Fibroblast of skin of back (primary cell): ENCODE data around the gene PAQR6.

ENCODE experiments used
- DNase-seq: peaks from one replicate; pipeline ENCODE4 v3.0.0-alpha.2; 2013

The PAQR6 gene

DNA sequence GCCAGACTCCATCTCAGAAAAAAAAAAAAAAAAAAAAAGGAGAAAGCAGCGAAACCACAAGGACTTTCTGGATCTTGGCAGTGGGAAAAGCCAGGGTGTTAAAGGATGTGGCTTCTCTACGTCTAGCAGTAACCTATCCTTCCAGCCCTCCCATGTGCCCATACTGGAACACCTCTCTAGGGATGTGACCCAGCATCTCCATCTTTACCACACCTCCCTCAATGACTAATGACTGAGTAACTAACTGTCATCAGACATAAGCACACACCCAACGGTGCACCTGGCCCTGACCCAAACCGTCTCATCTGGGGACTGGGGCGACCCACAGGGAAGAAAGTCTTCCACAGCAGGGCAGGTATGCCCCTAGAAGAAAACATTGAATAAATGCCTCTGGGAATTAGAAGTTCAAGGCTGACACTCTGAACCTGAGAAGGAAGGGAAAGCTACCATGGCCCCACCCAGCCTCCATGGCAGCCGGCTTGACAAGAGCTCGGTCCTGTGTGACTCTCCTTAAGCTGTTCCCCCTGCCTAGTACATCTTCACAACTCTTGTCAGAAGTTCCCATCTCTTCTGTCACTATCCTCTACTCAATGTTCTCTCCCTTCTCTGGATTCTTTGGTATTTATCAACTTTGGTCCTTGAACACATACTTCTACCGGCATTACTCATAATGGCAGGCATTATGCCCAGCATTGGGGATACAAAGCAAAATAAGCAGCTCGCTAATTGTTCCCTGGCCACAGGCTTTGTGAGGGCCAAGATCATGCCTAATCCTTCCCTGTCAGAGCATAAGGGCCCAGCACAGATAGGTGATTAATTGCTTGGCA lies 14.8 kb upstream of the PAQR6 start:
- DNase-seq = peak; percentile 77

DNA sequence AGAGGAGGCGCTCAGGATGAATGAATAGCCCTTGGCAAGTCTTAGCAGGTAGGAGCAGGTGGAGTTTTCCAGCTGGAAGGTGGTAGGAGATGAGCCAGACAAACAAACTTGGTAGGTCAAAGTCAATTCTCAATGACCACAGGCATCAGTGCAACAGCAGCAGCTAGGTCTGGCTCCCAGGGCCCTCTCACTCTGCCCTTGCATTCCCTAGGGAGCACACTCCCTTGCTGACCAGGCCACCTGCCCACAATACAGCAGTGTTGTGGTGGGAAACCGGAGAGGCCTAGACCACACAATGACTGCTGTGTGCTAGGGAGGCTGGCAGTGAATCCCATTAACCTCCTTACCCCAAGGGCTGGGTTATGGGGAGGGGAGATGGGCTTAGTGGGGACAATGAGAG lies 13.0 kb upstream of the PAQR6 start:
- DNase-seq = no peak

DNA sequence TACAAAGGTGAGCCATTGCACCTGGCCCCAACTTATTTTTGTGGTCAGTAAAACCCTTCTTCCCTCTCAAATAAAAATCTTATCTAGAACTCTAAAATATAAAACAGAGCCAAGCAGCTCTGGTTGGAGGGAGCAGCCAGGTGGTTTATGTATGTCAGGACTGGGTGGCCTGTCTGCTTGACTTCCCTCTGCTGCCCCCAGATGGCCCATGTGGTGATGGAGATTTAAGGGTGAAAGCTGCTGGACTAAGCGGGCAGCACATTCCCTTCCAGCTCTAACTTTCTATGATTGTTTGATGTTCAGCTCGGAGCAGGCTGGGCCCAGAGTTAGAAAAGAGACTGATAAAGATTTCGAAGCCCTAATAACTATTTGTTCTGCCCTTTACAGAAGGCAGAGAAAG lies 11.9 kb upstream of the PAQR6 start:
- no peak for DNase-seq

DNA sequence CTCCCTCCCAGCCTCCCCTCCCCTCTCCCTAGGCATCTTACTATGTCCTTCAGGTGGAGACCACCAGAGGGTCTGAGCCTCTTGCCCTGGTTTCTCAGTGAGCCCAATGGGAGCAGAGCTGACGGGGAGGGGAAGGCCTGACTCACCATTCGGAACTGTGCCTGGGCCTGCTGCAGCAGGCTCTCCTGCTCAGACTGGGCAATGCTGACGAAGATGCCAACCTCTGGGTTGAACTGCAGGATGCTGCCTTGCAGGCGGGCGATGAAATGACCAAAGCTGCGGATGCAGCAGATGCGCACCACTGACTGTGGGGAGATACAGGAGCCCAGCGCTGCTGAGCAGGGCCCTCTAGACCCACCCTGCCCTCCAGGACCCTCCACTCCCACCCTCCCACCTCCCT lies 11.0 kb upstream of the PAQR6 start:
- DNase-seq = no peak

DNA sequence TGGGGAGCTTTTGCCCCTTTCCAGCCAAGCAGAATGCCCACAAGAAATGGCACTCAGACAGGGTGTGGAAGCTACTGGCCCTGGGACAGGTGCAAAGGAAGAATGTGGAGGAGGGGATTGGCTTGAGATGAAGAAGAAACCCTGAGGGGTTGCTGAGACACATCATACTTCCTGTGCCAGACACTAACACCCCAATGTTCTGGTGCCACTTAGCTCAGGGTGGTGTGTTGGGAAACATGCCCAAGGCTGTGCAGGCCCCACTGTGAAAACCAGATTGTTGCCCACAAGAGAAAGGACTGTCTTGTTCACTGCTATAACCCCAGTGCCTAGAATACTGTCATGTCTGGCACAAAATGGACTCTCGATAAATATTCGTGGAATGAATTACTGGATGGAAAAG lies 9.9 kb upstream of the PAQR6 start:
- no peak for DNase-seq

DNA sequence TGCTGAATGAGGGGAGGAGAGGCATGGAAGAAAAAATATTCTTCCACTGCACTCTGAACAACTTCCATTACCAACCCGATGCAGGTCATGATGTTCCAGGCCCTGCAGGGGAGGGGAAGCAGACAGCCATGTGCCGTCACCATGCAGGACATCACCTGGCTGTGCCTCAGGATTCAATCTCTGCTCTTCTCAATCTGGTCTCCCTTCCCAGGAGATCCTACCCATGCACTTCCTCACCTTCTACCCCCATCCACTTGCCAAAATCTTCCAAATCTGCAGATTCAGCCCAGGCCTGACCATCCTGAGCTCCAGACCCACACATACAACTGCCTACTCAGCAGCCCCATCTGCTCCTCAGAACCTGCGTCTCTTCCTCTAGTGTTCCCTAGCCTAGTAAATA lies 5.8 kb upstream of the PAQR6 start:
- no peak for DNase-seq

DNA sequence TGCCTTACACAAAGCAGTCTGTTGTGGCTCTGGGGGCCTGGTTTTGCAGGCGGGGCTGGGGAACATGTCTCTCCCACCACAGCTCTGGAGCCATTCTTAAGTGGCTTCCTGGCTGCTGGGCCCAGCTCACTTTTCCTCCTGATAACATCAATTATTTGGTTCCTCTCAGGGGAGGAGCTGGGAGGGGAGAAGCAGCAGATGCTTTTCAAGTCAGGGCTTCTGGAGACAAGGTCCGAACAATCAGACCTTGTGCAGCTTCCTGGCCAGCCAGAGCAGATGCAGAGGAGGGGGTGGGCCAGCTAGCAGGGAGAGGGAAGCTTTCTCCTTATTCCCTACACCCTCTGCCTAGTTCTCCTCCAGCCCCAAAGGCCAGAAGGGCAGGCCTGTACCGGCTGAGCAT lies 3.7 kb upstream of the PAQR6 start:
- no peak for DNase-seq

DNA sequence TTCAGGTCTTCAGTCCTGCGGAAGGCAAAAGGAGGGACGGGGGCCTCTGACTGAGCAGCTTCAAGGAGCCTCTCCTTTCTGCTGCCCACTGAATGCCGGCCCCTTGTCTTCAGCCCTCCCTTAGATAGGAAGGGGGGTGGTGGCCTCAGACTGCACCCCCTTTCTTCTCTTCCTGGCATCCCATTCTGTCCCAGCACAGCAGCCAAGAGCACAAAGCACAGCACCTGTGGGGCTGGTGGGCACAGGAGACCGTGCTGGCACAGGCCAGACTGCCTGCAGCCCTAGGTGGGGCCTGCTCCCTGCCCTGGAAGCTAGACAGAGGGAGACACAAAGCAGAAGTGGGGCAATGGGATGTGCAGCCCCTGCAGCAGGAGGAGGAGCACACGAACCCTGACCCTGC lies 1.7 kb upstream of the PAQR6 start:
- DNase-seq = no peak

DNA sequence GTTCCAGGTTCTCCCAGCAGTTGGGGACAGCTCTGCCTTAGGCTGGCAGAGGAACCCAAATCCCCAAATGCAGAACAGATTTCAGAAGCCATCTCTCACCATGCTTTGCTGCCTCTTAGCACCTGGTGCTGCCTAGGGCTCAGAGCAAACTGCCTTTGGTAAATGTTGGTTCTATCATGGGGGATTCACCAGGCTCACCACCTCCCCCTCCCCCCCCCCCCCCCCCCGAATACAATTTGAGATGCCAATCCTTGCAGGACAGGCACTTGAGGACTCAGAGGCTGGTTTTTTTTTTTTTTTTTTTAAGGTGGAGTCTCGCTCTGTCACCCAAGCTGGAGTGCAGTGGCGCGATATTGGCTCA lies 447 bp upstream of the PAQR6 start:
- DNase-seq = no peak

DNA sequence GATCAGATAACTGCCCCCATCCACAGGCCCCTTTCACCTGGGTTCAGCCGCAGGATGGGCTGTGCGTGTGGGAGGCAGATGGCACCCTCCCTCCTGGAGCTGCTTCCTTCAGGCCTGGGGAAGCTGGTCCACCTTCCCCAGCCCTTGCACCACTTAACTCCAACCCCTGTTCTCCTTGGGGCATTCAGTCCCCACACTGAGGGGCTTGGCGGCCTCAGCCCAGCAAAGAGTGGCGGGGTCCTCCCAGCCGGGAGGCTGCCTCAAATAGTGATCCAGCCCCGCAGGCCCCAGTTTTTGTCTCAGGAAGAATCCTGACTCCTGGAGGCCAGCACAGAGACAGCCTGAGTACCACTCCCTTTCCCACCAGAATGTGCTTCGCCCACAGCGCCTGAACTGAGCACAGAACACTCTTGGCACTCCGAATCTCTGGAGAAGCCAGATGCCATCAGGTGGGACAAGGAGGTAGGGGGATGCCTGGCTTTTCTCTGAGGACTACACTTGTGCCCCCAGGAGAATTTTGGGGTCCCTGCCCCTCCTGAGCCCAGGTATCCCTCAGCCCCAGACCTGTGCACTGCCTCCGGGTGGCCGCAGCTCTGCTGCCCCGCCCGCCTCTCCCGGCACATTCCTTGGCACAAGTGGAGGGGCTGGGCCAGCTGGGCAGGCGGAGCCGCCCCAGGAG lies 936 bp downstream of the PAQR6 start:
- DNase-seq = no peak

DNA sequence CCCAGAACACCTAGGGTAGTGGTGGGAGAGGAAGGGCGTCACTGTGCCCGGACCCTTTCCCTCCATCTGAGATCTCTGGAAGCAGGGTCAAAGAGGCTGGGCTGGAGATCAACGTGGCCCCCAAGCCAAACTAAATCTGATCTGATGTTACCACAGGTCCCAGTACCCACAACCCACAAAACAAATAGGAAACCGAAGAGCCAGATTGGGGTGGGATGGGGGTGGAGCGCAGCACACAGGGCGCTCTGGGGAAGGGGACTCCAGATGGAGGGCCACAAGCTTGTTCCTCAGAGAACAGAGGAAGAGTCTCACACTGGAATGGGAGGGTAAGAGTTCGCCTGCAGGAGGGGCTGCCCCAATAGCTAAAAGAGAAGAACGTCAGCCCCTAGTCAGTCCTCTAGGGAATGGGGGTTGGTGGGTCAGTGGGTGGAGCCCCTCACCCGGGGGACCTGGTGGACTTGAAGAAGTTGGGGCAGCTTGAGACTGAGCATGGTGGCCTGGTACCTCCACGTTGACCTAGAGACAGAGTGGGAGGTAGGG lies 1.5 kb downstream of the PAQR6 start:
- DNase-seq = no peak

DNA sequence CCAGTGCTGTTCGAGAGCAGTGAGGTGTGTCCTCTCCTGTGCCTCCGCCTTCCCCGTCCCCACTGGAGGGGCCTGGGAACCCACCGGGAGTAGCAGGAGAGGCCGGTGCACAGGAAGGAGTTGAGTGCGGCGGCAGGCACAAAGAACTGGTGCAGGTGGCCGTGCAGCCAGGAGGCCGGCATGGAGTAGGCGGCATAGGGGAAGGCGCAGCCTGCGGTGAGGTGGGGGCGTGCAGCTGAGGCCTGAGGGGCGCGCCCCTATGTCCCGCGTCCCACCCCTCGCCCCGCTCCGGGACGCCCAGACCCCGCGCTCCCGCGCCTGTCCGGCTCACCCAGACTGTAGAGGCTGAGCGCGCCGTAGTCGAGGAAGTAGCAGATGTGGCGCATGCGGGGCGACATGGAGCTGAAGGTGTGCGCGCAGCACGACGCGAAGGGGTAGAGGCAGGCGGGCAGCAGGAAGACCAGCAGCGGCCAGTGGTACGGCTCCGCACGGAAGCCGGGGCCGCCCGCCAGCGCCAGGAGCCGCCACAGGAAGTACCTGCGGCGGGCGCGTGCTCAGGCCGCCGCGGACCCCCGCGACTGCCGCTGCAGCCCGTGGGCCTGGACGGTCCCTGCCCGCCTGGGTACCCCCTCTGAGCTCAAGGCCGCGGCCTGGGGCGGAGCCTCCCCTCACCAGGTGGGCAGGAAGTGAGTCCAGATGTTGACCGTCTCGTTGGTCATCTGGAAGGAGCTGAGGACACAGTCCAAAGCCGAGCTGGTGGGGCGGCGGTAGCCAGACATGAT lies 2.2 kb downstream of the PAQR6 start:
- DNase-seq = no peak

DNA sequence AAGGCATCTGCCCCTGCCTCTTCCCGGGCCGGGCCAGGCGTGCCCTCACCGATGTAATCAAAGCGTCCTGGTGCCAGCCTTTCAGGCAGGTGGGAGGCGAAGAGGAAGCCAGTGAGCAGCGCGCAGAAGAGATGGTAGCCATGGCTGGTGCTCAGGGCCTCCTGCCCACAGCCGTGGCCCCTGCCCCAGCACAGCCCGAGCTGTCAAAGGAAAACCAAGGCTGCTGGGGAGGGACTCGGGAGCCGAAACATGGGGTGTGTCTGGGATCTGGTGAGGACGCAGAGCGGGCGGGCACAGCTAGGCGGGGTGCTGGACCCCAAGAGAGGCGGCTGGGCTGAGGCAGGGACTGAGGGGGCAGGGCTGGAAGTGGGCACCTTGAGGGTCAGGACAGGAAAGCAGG lies 3.1 kb downstream of the PAQR6 start:
- DNase-seq = no peak

DNA sequence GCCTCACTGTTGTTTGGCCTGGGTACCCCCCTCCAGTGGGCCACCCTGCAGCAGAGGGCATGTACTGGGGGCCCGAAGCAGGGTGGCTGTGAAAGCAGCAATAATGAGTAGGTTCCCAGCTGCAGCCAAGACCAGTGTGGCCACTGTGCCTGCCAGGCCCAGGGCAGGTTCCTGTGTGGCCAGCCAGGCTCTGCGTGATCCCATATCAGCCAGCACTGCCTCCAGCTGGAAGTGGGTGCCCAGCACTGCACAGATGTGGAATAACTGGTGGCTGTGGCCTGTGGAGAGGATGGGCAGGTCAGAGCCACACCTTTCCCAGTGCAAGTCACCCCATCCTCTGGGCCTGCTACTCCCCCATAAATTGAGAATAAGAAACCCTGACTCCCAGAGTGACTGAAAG lies 3.7 kb downstream of the PAQR6 start:
- DNase-seq = no peak

DNA sequence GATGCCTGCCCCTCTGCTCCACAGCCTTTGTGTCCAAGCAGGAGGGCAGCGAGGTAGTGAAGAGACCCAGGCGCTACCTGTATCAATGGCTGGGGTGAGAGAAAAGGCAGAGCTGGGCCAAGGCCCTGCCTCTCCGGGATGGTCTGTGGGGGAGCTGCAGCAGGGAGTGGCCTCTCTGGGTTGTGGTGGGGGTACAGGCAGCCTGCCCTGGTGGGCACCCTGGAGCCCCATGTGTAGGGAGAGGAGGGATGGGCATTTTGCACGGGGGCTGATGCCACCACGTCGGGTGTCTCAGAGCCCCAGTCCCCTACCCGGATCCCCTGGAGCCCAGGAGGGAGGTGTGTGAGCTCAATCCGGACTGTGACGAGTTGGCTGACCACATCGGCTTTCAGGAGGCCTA lies 5.1 kb downstream of the PAQR6 start:
- no peak for DNase-seq

DNA sequence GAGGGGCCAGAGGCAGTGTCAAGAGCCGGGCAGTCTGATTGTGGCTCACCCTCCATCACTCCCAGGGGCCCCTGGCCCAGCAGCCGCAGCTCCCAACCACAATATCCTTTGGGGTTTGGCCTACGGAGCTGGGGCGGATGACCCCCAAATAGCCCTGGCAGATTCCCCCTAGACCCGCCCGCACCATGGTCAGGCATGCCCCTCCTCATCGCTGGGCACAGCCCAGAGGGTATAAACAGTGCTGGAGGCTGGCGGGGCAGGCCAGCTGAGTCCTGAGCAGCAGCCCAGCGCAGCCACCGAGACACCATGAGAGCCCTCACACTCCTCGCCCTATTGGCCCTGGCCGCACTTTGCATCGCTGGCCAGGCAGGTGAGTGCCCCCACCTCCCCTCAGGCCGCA lies 5.9 kb downstream of the PAQR6 start, which contains the start of gene BGLAP:
Gene BGLAP (plus strand): TSS at position 259 of the 400 bp plus-strand sequence. CDS start 48 bp downstream, at position 307.
- DNase-seq = no peak

DNA sequence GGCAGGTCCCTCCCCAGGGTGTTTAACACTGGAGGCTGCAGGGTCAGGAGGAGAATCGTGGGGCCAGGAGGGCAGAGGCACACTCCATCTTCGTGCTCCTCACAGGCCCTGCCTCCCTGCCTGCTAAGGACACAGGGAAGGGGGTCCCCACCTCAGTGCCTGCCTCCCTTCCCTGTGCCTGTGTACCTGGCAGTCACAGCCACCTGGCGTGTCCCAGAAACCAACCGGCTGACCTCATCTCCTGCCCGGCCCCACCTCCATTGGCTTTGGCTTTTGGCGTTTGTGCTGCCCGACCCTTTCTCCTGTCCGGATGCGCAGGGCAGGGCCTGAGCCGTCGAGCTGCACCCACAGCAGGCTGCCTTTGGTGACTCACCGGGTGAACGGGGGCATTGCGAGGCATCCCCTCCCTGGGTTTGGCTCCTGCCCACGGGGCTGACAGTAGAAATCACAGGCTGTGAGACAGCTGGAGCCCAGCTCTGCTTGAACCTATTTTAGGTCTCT lies 6.5 kb downstream of the PAQR6 start:
- peak; percentile 42 for DNase-seq

DNA sequence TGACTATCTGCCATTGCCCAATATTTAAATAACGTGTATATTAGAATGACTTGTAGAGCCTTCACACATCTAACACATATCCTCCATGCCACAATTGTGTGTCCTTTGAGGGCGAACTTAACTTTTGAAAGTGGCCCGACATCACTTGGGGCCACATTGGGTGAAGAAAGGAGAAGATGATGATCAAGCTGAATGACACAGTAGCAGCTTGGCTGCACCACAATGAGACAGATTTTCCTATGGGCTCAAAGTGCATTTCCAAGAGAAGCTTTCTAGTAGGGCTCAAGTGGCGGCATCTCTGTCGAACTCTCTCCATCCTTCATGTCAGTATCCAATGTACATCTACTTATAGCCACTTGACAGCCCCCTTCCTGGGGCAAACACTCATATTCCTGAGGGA lies 9.6 kb downstream of the PAQR6 start:
- DNase-seq = no peak

DNA sequence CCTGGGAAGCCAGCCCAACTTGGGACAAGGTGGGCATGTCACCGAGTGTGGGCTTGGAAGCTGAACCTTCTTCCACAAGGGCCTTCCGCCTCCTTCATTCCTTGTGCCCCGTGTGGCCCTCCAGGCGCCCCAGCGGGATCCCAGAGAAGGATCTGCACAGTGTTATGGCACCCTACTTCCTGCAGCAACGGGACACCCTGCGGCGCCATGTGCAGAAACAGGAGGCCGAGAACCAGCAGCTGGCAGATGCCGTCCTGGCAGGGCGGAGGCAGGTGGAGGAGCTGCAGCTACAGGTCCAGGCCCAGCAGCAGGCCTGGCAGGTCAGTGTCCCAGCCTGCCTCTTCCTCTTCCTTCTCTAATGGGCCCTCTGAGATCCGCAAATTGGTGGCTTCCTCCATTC lies 11.7 kb downstream of the PAQR6 start:
- DNase-seq = no peak

DNA sequence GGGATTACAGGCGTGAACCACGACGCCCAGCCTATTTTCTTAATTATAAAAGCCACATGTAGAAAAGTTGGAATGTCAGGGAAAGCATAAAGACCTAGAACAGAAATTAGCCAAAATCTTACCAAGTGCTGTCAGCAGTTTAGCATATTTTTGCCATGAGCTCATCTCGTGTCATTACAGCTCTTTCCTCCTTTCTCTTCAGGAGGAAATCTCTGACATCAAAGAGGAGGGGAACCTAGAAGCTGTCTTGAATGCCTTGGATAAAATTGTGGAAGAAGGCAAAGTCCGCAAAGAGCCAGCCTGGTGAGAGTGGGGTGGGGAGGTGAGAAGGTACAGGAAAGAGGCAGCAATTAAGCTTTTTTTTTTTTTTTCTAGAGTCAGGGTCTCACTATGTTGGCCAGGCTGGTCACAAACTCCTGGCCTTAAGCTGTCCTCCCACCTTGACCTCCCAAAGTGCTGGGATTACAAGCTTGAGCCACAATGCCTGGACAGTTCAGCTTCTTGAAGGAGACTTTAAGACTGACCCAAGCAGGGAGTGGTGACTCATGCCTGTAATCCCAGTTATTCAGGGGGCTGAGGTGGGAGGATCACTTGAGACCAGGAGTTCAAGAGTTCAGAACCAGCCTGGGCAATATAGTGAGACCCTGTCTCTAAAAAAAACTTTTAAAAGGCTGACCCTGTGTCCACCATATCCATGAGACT lies 14.3 kb downstream of the PAQR6 start:
- peak; percentile 88 for DNase-seq

DNA sequence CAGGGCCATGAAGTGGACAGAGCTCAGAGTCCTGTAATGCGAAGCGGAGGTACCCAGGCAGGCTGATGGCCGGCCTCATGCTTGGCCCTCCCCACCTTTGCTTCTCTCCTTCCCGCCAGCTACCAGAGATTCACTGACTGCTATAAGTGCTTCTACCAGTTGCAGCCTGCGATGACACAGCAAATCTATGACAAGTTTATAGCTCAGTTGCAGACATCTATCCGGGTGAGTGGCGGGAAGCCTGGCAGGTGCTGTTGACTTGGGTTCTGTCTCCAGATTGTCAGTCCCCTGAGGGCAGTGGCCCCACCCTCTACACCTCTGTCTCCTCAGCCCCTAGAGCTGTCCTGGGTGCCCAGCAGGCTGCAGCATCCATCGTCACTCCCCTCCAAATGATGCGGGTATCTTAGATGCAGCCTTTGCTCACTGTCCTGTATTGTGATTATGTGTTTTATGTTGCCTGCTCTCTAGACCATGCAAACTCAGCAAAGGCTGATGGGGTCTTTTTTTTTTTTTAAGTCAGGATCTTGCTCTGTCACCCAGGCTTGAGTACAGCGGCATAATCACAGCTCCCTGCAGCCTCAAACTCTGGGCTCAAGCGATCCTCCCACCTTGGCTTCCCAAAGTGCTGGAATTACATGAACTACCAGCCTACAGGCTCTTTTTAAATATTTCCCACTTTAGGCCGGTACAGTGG lies 15.5 kb downstream of the PAQR6 start:
- DNase-seq = no peak

DNA sequence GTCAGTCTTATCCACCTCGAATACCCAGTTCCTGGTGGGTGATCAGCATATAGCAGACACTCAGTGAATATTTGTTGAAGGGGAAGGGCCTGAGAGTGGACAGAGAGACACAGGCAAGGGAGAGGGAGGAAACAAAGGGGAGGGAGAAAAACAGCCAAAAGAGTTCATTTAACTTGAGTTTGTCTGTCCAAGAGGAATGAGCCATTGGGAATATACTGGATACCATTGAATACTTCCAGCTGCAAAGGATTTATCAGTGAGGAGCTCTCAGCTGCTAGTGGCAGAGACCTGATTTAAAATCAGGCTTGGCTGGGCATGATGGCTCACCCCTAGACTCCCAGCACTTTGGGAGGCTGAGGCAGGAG lies 17.4 kb downstream of the PAQR6 start:
- no peak for DNase-seq
